GM10847 (cell line): Measurements from ENCODE around the gene NDUFA12.

Experiments used
- POLR2A ChIP-seq: IDR thresholded peaks from 2 replicates; pipeline ENCODE4 v1.6.1; 2011; ENCODE audit not compliant: insufficient read length; ENCODE audit errors: extremely low read depth

NDUFA12 gene

DNA sequence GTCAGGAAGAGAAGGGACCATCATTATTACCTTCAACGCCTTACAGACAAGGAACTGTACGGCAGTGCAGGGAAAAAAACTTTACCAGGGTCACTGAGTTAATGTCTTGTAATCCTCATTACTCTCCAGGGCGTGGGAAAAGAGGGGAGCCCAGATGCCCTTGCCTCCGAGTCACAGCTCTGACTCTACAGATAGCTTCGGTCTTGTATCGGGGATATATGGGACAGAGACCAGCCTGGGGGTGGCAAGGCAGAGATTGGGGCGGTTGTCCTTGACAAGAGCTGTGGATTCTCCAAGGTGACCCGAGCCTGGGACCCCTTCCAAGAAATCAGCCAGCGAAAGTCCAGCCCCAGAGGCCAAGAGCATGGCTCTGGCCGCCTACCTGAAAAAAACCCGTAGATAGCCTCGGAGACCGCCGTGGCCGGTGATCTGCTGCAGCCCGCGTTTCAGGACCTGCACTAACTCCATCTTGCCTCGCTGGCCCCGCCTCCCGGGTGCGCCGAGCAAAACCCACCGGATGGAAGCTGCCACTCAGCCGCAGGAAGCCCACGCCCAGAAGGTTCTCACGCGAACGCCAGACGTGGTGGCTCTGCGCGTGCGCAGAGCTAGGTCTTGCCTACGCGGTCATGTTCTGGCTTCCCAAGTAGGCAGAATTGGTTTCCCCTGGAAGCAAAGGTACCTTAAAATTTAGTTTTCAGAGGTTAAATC is at the start of gene NDUFA12:
Gene NDUFA12, minus strand, starts transcription at position 485 of the 708 bp plus-strand sequence. Its CDS starts 17 bp downstream, at position 468.
- peak; percentile 92 for TF ChIP-seq POLR2A

DNA sequence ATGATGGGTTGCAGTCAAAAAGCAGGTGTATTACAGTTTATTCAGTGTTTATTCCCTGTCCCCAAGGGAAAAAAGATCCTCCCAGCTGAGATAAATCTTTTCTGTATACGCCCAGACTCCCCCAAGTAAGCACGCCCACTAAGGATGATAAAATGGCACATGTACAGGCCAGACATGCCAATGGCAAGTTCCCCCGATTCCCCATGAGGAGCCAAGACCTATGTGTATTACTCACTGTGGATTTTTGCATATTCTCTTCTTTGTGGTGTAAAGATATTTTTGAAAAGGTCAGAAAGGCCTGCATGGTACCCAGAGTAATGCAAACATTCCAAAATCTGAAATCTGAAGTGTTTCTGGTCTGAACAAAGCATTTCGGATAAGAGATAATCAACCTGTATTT is 47.7 kb upstream of the NDUFA12 start:
- TF ChIP-seq POLR2A, result no peak

DNA sequence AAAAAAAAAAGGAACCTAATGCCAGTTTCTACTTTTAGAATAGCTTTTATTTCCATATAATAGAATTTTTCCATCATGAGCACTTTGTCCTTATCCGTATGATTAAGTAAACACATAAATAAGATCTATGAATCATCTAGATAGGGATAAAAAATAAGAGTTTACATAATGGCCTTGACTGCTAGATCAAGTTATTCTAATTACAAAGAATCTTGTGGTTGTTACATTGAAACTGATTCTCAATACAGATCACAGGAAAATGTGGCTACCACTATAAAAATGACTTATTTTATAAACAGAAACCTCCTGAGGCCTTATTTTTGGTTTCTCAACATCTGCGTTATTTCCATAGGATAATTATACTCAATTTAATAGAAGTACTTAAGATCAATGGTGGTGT is 34.4 kb upstream of the NDUFA12 start:
- no peak for TF ChIP-seq POLR2A

DNA sequence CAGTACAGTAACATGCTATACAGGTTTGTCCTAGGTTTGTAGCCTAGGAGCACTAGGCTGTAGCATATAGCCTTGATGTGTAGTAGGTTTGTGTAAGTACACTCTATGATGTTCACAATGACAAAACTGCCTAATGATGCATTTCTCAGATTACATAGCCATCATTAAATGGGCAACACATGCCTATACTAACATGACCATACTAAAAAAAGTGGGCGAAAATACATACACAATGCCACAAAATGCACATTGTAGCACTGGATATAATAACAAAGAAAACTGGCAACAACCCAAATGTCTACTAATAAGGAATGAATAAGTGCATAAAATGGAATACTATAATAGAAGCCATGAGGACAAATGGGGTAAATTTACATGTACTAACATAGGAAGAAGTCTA is 31.3 kb upstream of the NDUFA12 start:
- no peak for TF ChIP-seq POLR2A

DNA sequence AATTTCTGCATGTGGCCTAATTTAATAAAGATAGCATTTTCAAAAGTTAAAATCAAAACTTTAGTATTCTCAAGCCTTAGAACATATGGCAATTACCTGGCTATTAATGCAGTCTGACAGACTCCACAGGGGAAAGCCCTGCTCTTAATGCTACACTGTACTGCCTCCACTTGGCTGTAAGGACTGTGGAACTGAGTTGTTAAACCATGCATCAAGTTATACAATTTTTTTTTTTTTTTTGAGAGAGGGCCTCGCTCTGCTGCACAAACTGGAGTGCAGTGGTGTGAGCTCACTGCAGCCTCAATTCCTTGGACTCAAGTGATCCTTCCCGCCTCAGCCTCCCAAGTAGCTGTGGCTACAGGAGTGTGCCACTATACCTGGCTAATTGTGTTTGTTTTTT is 19.0 kb upstream of the NDUFA12 start:
- no peak for TF ChIP-seq POLR2A

DNA sequence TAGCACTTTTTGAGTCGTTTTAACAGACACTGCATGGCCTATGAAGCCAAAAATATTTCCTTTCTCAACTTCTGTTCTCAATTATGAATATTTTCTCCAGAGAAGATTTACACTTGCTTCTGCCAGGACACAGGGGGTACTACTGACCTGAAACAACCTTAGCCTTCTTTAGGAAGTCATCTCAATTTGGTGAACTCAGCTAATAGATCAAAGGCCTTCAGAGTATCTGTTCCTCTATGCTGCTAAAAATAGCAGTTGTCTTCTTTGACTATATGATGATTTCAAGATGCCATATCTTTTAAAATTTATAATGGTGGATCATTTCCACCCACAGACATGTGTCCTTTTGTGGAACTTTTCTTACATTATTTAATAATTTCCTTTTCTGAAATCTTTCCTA is 14.0 kb upstream of the NDUFA12 start:
- TF ChIP-seq POLR2A, result no peak

DNA sequence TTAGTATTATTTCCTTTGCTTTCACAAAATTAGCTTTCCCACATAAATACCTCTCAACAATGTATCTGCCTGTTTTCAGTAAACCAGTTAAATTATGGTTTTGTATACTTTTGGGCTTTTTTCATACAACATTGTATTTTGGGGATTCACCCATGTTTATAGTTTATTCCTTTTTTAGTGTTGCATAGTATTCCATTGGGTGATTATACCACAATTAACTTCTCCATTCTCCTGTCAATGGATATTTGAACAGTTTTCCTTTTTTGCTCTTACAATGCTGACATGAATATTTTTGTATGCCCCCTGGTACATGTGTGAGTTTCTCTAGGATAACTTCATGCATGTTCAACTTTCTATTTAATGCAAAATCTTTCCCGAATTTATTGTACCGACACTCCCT is 12.6 kb upstream of the NDUFA12 start:
- no peak for TF ChIP-seq POLR2A

DNA sequence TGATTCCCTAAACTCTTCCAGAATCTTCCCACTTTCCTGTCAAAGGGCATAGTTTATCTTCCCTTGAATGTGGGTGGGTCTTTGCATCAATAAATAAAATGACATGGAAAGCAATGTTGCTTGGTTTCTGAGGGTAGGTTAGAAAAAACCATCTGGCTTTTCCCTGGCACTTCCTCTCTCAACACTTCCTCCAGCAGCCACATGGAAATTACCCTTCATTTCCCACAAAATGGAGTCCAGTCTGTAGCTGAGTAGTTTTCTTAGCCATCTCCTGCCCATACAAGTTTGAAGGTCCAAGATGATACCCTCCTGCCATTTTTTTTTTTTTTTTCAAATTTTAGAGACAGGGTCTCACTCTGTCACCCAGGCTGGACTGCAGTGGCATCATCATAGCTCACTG is 11.1 kb upstream of the NDUFA12 start:
- TF ChIP-seq POLR2A, result no peak

DNA sequence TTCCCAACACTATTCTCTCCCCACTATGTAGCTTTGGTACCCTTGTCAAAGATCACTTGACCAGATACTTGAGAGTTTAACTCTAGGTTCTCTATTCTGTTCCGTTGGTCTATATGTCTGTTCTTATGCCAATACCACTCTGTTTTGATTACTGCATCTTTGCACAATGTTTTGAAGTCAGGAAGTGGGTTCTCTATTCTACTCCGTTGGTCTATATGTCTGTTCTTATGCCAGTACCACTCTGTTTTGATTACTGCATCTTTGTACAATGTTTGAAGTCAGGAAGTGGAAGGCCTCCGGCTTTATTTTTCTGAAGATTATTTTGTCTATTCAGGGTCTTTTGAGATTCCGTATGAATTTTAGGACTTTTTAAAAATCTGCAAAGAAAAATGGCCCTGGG is 2.7 kb upstream of the NDUFA12 start:
- TF ChIP-seq POLR2A, result no peak

DNA sequence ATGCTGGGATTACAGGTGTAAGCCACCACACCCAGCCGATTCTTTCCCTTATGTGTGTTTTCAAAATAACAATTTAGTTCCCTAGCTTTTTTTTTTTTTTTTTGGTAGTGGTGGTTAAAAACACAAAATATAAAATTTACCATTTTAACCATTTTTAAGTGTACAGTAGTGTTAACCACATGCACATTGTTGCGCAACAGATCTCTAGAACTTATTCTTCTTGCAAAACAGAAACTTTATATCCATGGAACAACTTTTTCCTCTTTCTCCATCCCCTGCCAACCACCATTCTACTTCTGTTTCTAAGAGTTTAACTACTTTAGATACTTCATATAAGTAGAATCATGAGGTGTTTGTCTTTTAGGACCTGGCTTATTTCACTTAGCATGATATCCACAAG is 1.1 kb upstream of the NDUFA12 start:
- TF ChIP-seq POLR2A, result no peak

DNA sequence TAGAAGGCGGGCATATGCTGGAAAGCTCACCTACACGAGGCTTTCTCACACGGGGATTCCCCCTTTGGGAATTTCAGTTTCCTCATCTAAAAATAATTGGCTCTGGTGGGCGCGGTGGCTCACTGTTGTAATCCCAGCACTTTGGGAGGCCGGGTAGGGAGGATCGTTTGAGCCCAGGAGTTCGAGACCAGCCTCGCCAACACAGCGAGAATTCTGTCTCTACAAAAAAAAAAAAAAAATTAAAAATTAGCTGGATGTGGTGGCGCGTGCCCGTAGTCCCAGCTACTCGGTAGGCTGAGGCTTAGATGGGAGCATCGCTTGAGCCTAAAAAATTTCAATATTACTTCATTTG is 400 bp upstream of the NDUFA12 start:
- no peak for TF ChIP-seq POLR2A

DNA sequence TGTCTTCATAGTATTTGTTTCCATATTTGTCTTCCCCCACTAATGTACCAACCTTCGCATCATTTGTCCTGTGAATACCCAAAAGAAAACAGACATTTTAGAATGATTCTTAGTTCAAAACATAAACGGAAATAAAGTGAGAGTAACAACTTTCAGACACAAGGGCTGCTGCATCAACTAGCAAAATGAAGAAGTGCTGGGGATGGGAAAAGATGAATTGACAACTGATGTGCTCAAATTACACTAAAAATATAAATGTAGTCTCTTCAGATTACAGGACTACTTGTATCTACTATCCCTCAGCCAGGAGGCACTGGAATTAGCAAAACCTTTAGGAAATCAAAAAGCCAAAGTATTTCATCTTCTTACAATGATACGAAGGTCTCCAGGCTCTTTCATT is 743 bp downstream of the NDUFA12 start:
- TF ChIP-seq POLR2A, result no peak

DNA sequence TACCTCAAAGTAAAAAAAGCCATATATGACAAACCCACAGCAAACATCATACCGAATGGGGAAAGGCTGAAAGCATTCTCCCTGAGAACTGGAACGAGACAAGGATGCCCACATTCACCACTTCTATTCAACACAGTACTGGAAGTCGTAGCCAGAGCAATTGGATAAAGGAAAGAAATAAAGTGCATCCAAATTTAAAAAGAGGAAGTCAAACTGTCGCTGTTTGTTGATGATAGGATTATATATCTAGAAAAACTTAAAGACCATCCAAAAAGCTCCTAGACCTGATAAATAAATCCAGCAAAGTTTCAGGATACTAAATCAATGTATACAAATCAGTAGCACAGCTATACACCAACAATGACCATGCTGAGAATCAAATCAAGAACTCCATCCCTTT is 5.2 kb downstream of the NDUFA12 start:
- no peak for TF ChIP-seq POLR2A

DNA sequence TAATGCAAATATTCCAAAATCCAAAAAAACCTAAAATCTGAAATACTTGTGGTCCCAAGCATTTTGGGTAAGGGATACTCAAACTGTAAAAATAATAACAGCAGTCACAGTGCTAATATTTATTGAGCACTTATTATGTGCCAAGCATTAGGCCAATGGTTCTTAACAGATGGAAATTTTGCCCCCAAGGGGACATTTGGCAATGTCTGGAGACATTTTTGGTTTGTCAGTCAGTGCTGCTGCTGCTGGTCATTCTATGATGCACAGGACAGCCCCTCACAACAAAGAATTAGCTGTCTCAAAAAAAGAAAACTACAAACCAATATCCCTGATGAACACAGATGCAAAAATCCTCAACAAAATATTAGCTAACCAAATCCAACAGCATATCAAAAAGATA is 5.8 kb downstream of the NDUFA12 start:
- no peak for TF ChIP-seq POLR2A

DNA sequence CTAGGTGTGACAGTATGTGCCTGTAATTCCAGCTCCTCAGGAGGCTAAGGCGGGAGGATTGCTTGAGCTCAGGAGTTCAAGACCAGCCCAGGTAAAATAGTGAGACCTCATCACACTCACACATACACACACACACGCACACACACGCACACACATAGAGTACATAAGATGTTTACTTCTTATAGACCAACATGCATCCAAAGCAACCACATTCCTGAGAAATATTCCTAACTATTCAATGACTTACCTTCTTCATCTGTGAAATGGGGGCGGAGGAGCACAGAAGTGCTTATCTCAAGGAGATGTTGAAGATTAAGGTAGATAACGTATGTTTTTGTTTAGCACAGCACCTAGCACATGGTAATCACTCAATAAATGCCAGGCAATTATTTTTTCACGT is 6.4 kb downstream of the NDUFA12 start:
- TF ChIP-seq POLR2A, result no peak

DNA sequence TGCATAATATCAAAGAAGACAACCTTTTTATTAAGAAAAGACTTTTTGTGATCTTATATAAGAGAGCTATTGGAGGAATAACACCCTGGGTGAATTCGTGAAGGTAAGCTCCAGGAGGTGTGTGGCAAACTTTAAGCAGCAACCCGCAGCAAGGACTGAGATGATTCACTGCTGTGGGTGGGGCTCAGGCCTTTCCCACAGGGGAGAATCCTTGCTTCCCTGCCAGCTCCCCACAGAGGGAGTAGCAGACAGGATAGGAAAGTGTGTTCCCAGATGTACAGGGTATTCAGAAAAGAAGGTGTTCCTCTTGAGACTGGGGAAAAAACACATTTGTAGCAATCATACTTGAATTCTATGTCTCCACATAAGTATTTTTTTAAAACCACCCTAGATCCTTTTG is 9.2 kb downstream of the NDUFA12 start:
- TF ChIP-seq POLR2A, result no peak

DNA sequence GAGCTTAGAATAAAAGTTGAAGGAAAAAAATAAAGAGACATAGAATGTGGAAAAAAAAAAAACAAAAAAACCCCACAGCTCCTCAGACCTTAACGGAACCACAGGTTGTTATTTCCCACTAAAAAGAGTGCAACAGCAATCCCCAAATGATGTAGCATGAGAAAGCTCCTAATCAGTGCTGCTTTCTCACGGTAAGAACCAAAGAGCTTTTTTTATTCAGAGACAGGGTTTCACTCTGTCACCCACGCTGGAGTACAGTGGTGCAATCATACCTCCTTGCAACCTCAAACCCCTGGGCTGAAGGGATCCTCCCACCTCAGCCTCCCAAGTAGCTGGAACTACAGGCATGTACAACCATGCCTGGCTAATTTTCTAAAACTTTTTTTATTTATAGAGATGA is 13.3 kb downstream of the NDUFA12 start:
- no peak for TF ChIP-seq POLR2A
